Fibroblast of mammary gland (primary cell): ENCODE data around the gene ACP6.
A peak's percentile ranks its signal among the peaks of the same experiment; 100 is the strongest.

Experiments used
- DNase-seq: peaks from one replicate; pipeline ENCODE4 v3.0.0-alpha.2; 2010; ENCODE audit warnings: low read depth
- H3K4me3 ChIP-seq: 2 replicates; pipeline ENCODE4 v1.5.1; 2011; ENCODE audit warnings: low read depth, mild to moderate bottlenecking, low read length, moderate library complexity; ENCODE audit not compliant: control insufficient read depth
- CTCF ChIP-seq: conservative IDR thresholded peaks from 2 replicates; pipeline ENCODE4 v1.5.1; 2011; ENCODE audit warnings: low read depth, low read length, inconsistent platforms; ENCODE audit not compliant: control insufficient read depth, insufficient read depth

The ACP6 gene

GRCh38 chr1:147603986-147604385 lies 66.3 kb downstream of the ACP6 start:
- DNase-seq = no peak
- no peak for TF ChIP-seq CTCF
- no peak overlapping the region for H3K4me3 ChIP-seq

- no peak for TF ChIP-seq CTCF
- peak overlapping the region; percentile 52 for H3K4me3 ChIP-seq
Measured at GRCh38 chr1:147600119-147601111, 69.9 kb downstream of the ACP6 start.

GRCh38 chr1:147599362-147600118 lies 70.8 kb downstream of the ACP6 start:
- DNase-seq = peak; percentile 85
- TF ChIP-seq CTCF = no peak
- peak overlapping the region; percentile 71 for H3K4me3 ChIP-seq

More at GRCh38 chr1:147600119-147601111, 69.9 kb downstream of the ACP6 start:
- DNase-seq = peak; percentile 70

- DNase-seq = peak; percentile 16
- no peak for TF ChIP-seq CTCF
Measured at GRCh38 chr1:147598621-147599361, 71.5 kb downstream of the ACP6 start.

GRCh38 chr1:147597010-147597409 lies 73.3 kb downstream of the ACP6 start:
- H3K4me3 ChIP-seq = no peak overlapping the region
- TF ChIP-seq CTCF = no peak
- no peak for DNase-seq

More at GRCh38 chr1:147598621-147599361, 71.5 kb downstream of the ACP6 start:
- peak overlapping the region; percentile 71 for H3K4me3 ChIP-seq
